PC-3 (cell line): ENCODE results near the gene MEGF6.

Experiments
- EZH2phosphoT487 ChIP-seq: fragments of 300-600 bp; sonication (generic); IDR thresholded peaks from 2 replicates; pipeline ENCODE4 v1.6.1; 2018; ENCODE audit warnings: mild to moderate bottlenecking, antibody characterized with exemption, low read length, borderline replicate concordance
- TF ChIP-seq, protein P1 (sequence below): fragments of 300-600 bp; sonication (generic); conservative IDR thresholded peaks from 2 replicates; pipeline ENCODE4 v1.5.1; 2017; ENCODE audit warnings: antibody characterized with exemption, low read depth, mild to moderate bottlenecking, low read length

DNA sequence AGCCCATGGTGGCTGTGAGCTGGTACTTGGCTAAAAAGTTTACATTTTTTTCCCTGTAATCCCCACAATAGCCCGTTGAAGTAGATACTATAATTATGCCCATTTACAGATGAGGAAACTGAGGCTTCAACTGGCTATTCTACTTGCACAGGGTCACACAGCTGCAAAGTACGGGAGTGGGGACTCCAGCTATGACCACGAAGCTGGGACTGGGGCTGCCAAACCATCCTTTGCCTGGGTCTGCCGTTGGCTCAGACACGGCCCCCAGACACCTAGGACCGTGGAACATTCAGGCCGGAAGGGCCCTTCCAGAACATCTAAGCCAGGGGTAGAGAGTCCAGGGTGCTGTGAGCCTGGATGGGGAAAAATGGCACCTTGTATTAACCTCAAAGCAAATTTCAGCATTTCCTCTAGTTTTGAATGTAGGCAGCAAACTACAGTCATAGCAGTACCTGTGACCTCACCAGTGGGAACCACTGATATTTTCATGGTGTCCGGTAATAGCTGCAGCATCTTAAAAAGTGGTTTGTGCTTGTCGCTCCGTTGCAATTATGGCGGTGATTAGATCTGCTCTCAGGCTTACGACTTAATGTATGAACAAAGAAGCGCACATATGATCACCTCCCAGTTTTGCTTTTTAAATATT lies 45.3 kb upstream of the MEGF6 start:
- no peak for TF ChIP-seq EZH2phosphoT487
- TF ChIP-seq, protein P1, sequence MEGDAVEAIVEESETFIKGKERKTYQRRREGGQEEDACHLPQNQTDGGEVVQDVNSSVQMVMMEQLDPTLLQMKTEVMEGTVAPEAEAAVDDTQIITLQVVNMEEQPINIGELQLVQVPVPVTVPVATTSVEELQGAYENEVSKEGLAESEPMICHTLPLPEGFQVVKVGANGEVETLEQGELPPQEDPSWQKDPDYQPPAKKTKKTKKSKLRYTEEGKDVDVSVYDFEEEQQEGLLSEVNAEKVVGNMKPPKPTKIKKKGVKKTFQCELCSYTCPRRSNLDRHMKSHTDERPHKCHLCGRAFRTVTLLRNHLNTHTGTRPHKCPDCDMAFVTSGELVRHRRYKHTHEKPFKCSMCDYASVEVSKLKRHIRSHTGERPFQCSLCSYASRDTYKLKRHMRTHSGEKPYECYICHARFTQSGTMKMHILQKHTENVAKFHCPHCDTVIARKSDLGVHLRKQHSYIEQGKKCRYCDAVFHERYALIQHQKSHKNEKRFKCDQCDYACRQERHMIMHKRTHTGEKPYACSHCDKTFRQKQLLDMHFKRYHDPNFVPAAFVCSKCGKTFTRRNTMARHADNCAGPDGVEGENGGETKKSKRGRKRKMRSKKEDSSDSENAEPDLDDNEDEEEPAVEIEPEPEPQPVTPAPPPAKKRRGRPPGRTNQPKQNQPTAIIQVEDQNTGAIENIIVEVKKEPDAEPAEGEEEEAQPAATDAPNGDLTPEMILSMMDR, result no peak
